ENCODE results near the gene MT1H.

The MT1H gene

DNA sequence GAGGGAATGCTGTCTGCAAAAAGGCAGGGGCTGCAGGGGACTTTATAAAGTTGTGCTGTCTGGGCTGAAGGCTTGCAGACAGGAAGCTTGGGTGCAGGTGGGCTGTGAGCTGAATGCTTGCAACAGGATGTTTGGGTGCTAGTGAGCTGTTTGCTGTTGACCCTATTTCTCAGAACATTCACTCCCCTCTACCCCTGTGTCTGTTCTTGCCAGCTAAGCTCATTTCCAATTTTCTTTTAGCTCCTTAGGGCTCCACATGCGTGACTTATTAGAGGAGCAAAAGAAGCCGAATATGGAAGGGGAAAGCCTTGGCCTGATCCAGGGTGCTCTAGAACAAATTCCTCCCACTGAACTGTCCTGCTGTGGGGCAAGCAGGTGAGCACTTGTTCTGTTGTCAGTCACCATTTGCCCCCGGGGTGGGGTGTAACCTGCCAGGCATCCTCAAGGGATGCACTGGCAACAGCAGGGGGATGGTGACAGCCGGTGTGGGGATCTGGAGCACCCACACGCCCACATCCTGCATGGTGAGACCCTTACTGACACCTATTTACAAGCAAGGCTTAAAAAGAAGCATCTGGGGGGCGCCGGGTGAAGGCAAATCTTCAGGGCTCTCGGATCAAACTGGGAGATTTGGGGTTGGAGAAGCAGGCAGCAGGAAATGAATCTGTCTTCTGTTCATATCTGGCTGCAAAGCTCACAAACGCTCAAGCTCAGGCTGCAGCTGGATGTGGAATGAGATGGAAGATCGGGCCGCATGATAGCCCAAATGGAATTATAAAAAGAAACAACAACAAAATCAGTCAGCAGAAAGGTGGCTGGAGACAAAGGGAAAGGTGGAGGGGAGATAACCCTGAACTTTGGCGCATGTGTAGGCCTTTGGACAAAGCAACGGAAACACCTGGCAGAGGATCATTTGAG, 39.2 kb downstream of the MT1H start:
- Histone ChIP-seq H3K4me3 (ENCODE audit: low read depth, low read length) (no peak overlapping the region), H3K27me3 (replicated peaks) (no peaks in the 10 kb centered on the region), H3K27ac (no peak overlapping the region), H3K36me3 (replicated peaks) (no peaks in the 10 kb centered on the region)
- TF ChIP-seq, protein P1, sequence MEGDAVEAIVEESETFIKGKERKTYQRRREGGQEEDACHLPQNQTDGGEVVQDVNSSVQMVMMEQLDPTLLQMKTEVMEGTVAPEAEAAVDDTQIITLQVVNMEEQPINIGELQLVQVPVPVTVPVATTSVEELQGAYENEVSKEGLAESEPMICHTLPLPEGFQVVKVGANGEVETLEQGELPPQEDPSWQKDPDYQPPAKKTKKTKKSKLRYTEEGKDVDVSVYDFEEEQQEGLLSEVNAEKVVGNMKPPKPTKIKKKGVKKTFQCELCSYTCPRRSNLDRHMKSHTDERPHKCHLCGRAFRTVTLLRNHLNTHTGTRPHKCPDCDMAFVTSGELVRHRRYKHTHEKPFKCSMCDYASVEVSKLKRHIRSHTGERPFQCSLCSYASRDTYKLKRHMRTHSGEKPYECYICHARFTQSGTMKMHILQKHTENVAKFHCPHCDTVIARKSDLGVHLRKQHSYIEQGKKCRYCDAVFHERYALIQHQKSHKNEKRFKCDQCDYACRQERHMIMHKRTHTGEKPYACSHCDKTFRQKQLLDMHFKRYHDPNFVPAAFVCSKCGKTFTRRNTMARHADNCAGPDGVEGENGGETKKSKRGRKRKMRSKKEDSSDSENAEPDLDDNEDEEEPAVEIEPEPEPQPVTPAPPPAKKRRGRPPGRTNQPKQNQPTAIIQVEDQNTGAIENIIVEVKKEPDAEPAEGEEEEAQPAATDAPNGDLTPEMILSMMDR (IDR thresholded peaks at IDR 0.05; ENCODE audit: low read depth, low read length, missing control alignments): no peak
- in situ Hi-C loops (cut with HindIII; ENCODE audit: low pct_ligation_motif_present, low sequenced_read_pairs): no loop called here
- DNase-seq: no peak

DNA sequence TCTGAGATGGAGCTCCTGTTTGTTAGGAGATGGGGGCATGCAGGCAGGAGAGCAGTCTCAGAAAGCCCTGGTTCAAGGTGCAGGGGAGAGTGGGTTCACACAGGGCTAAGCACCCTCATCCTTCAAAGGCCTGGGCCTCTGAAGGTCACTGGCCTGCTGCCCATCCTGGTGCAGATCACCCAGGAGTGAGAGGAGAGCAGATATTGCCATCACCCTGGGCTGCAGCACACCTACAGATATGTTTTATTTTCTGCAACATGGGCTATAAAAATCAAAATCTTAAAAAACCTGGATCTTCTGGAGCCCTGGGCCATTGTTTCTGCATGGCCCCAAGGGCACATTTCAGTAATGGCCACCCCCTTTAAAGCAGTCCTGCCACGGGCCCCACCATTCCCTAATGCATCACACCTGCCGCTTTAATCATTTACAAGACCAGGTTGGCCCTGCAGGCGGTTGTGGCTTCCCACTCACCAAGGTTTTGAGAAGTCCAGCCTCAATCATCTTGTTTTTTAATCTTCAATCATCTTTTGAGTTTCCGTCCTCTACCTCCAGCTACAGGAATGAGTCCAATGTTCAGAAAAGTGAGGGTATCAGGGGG, 39.9 kb downstream of the MT1H start:
- H3K27ac ChIP-seq: no peak overlapping the region
- TF ChIP-seq, protein P1 (IDR thresholded peaks at IDR 0.05; ENCODE audit: low read depth, low read length, missing control alignments): no peak
- in situ Hi-C loops (cut with HindIII; ENCODE audit: low pct_ligation_motif_present, low sequenced_read_pairs): no loop called here
- no peak for DNase-seq
- no peaks in the 10 kb centered on the region for H3K27me3 ChIP-seq (replicated peaks)
- no peaks in the 10 kb centered on the region for H3K36me3 ChIP-seq (replicated peaks)
- no peak overlapping the region for H3K4me3 ChIP-seq (ENCODE audit: low read depth, low read length)

DNA sequence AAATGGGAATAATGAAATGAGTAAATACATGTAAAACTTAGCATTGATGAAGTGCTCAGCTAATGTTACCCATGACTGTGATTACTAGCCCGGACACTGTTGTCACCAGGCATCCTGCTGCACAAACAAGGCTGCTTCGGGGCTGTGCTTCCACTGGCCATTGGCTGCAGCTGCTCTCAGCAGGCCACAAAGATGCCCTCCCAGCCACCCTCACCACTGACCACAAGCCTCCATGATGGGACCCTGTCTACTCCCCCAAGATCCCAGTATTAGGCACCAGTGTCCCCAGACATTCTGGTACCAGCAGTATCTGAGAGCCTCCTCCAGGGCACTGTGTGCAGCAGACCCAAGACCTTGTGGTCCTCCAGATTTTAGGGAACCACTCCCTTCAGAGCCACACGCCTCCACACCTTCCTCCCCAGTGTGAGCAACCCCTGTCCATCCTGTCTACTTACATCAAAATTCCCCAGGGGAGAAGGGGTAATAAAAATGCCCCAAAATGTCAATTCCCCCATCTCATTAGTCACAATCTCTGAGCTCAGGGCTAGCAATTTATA, 40.6 kb downstream of the MT1H start:
- Histone ChIP-seq H3K4me3 (ENCODE audit: low read depth, low read length) (no peak overlapping the region), H3K27ac (no peak overlapping the region), H3K36me3 (replicated peaks) (no peaks in the 10 kb centered on the region), H3K27me3 (replicated peaks) (no peaks in the 10 kb centered on the region)
- in situ Hi-C loops (cut with HindIII; ENCODE audit: low pct_ligation_motif_present, low sequenced_read_pairs): no loop called here
- DNase-seq: no peak
- TF ChIP-seq, protein P1 (IDR thresholded peaks at IDR 0.05; ENCODE audit: low read depth, low read length, missing control alignments): no peak

DNA sequence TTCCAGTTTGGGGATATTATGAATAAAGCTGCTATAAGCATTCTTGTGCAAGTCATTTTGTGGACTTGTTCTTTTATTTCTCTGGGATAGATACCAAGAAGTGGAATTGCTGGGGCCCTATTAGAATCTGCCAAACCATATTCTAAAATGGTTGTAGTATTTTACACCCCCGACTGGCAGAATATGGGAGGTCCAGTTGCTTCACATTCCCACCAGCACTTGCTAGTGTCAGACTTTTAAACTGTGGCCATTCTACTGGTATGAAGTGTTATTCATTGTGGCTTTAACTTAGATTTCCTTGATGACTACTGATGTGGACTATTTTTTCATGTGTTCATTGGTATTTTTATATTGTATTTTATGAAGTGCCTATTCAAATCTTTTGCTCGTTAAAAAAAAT, 42.2 kb downstream of the MT1H start:
- no peak overlapping the region for H3K4me3 ChIP-seq (ENCODE audit: low read depth, low read length)
- DNase-seq: no peak
- no peaks in the 10 kb centered on the region for H3K36me3 ChIP-seq (replicated peaks)
- H3K27ac ChIP-seq: no peak overlapping the region
- TF ChIP-seq, protein P1 (IDR thresholded peaks at IDR 0.05; ENCODE audit: low read depth, low read length, missing control alignments): no peak
- H3K27me3 ChIP-seq (replicated peaks): no peaks in the 10 kb centered on the region
- in situ Hi-C loops (cut with HindIII; ENCODE audit: low pct_ligation_motif_present, low sequenced_read_pairs): no loop called here

DNA sequence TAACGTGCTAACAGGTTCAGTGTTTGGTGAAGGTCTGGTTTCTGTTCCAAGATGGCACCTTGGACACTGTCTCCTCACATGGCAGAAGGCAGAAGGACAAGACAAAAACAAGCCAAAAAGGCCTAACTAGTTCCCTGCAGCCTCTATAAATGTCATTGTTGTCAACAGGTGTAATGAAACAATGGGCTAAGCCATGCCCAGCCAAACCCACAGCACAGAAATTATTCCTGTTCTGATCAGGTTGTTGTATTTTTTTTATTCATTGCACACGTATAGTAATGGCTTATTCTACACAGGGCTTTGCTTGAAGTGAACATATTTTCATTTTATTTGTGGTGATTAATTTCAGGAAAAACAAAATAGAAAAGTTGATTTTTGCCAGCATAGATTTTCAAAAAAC, 44.2 kb downstream of the MT1H start:
- Histone ChIP-seq H3K36me3 (replicated peaks) (no peaks in the 10 kb centered on the region), H3K27ac (no peak overlapping the region), H3K4me3 (ENCODE audit: low read depth, low read length) (no peak overlapping the region), H3K27me3 (replicated peaks) (no peaks in the 10 kb centered on the region)
- DNase-seq: no peak
- in situ Hi-C loops (cut with HindIII; ENCODE audit: low pct_ligation_motif_present, low sequenced_read_pairs): no loop called here
- TF ChIP-seq, protein P1 (IDR thresholded peaks at IDR 0.05; ENCODE audit: low read depth, low read length, missing control alignments): no peak

Measured in brain microvascular endothelial cell (primary cell).